Activated CD4-positive, alpha-beta T cell treated with anti-CD3 and anti-CD28 coated beads, Interleukin-2, Interleukin-6, amounts not matched to agents 100 ng/mL and 50 ng/mL, durations not matched to agents 16 hours and 8 hours (primary cell): ENCODE results near the gene LRP1B.

ENCODE experiments used
- DNase-seq: peaks from one replicate; pipeline ENCODE4 v3.0.0-alpha.2; 2020

Gene LRP1B

DNA sequence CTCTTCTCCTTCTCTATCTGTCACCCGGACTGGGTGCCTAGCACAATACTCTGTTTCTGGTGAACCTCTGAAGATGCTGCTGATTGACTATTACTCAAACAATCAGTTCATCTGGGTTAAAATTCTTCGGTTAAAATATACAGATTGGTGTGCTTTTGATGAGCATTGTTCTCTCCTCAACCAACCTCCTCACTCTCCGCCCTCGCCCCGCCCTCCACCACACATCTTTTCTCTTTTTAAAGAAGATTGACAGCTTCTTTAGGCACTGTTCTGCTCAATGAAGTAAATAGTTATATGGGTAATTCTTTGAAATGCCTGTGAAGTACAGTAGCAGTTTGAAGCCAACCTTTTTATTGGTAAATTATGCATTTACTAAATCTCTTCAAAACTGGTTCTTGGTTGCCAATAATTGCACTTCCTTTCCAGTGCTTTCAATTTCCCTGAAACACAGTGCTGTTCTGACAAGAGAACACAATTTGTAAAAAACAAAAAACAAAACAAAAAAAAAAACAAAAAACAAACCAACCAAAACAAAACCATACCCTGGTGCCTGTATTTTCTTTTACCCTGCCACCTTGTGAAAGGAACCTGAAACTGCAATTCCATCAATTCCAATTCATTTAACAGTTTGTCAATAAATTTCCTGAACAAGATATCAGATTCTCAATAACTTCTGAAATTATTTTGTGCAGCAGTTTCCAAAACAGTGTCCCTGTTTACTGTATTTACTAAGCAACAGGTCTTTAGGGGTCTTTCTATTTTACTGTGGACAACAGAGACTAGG lies 188.6 kb downstream of the LRP1B start:
- no peak for DNase-seq

DNA sequence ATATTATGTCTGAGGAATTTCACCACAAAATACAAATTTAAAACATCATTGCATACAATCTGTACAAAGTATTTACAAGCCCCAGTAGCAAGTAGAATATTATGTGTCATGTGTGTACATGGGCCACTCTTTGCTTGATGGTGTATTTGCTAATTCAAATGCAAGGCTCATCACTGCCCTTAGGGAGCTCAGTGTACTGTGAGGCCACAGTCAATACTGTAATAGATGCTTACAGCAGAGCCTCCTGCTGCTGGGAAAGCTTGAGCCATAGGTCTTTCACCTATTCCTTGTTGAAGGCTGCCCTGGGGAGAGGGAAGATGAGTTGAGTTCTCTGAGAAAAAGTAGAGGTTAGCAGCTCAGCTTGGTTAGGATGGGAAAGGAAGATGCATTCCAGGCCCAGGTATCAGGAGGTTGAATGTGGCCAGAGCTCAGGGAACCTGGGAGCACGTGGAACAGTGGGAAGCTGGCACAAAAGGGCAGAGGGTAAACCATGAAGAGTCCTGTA lies 189.6 kb downstream of the LRP1B start:
- no peak for DNase-seq

DNA sequence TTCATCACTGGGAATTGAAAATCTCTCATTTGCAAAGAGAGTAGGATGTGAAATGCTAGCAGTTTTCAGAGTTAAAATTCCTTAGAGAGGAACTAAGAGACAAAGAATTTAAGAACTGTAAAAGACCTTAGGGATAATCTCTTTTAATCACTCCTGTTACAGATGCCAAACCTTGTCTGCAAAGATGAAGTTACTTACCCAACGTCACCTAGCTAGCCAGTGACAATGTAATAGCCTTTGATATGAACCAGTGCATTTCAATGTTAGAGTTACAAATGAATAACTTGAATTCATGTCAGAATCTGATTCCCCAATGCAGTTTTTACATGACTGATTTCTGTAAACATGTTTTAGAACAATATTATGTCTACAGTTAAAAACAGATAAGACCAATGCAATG lies 190.1 kb downstream of the LRP1B start:
- DNase-seq, result no peak

DNA sequence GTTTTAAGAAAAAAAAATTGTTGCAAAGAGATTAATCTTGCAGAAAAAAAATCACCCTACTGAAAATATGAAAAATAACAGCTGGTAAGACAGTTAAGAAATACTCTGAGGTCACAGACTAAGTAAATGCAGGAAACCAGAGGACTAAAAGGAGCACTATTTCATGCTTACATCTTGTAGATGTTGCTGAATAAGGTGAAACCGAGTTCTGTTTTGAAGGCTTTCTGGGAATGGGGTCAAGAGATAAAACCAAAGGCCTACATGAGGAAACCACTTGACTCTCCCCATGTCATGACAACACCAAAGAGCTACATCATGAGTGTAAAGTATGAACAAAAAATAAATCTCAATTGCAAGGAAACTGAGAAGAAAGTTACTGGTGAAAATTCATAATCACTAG lies 197.6 kb downstream of the LRP1B start:
- no peak for DNase-seq

DNA sequence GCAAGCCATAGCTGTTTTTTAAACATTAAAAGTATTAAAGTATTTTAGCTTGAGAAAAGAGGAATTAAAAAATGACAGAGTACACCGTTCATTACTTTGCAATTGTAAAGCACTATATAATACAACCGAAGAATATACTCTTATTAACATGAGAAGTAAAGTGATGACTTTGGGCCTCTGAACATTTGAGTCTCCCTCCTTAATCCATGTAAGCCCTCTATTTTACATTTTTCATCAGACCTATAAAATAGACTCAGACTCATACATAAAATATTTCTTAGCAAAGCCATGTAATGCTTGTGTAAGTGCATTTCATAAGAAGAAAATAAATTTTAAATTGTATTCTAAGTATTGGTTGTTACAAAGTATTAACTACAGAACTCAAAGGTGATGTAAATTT lies 198.6 kb downstream of the LRP1B start:
- DNase-seq, result no peak

DNA sequence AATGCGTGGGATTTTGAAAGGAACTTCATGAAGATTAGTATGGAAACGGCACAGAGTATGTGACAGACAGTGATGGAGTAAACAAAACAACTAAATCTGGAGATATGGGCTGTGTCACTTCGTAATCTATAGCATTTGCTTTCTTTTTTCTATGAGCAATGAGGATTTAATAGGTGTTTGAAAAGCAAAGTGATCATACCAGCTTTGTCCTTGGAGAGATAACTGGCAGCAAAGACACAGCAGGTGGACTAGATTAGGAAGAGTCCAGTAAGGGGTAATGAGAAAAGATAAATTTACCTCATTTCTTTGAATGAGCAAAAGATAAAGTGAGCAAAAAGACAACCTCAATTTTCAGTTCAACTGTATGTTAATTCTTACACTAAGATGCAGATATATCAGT lies 199.0 kb downstream of the LRP1B start:
- DNase-seq, result no peak

DNA sequence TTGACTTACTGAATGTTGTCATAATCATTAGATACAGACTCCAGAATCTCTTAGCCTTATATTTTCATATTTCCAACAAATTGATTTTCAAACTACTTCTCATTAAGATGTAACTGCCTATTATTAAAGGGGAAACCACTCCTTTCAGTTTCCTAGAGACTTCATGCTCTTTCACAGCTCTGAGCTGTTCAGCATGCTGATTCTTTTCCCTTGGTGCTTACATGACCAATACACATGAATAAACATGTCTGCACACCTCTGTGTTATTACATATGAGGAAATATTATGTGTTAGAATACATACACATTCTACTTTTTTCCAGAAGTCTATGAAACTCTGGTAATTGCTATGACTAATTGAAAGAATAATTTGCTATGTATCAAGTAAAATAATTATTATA lies 200.0 kb downstream of the LRP1B start:
- DNase-seq, result no peak

DNA sequence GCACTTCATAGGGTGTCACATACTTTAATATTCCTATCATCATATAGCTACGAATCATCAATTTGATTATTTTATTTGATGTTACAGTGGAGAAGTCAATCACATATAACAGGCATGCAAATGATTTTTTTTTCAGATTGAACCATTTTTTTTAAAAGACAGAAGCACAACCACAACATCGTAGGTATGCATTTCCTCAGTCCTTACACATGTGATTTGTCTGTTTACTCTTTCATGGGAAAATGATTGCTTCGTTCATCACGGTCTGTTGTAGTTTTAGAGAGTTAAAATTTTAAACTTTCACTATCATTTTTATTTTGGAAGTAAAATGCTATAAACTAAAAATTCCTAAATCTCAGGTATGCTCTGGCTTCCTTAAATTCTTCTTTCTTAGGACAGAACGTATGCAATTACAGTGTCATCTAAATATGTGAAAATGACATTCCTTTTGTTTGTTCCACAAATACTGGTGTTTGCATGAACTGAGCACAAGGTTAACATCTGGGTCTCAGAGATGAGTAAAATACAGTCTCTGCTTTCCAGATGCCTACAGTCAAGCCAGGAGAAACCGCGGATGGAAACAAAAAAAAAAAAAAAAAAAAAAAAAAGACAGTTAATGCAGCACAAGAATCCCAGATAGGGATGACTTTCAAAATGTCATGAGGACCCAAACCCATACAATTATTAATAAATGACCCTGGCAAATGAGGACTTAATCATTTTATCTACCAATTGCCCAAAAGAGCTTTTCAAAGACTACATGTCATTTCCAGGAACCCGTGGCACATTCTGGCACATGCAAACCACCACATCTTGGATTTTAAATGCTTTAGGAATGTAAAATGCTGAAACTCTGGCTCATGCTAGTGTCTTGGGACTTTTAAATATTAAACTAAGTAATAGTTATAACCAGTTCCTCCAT lies 201.2 kb downstream of the LRP1B start:
- DNase-seq, result no peak

DNA sequence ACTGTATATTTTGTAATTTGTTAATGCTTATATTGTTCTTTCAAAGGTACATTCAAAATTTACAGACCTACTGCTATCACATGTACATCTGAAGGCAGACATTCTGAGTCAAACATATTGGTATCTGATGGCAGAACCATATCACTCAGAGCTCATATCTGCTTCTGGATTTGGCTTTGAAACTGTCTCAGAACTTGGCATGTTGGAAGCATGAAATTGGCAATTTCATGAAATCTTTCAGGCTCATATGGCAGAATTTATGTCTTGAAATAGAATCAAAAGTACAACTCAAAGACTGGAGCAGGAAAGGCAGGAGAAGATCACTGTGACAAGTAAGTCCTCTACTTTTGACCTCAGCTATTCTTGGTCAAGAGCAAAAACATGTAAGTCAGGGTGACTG lies 202.3 kb downstream of the LRP1B start:
- DNase-seq, result no peak

DNA sequence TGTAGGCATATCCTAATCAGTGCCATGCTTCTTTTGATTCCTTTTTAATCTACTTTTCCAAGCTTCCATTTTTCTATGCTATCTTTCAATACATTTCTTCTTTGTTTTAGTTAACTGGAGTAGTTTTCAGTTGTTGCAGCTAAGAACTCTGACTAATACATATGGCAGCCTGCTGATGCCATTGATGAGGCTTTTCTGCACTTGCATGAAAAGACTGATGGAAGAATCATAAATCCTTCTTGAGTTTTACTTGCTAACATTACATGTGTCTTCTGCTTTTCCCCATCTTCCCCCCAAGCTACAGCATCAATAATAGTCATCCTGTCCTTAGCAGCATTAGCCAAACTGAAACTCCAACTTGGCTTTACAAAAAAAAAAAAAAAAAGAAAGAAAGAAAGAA lies 203.3 kb downstream of the LRP1B start:
- no peak for DNase-seq

DNA sequence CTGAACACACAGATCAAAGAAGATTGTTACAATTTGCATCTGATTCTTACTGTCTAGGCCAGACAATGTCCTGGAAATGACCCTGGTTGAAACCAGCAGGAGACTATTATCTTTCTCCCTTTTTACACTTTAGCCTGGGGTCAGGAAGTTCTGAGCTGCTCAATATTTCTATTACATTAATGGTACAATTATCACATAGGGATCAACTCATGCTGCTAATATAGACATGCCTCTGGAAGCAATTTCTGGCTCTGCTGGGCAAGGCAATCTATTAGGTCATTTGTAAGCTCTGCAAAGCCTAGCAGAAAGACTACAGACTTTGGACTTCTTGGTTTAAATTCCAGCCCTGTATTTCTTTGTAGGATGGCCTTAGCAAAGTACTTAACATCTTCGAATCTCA lies 205.3 kb downstream of the LRP1B start:
- DNase-seq, result no peak

DNA sequence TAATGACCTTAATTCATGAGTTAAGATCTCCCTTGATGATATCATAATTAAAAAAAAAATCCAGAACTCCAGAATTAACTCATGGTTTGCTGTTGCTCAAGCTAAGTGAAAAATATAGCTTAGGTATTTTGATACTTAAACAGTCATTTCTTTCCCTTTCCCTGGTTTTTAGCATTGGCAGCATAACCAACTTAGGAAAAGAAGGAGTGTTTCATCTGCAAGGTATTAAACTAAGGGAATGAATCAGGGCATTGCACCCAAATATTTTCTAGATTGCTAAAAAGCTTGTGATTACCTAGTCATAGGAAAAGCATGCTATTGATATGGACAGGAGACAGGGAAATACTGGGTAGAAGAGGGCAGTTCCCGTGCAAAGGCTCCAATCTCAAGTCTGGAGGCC lies 207.2 kb downstream of the LRP1B start:
- DNase-seq, result no peak

DNA sequence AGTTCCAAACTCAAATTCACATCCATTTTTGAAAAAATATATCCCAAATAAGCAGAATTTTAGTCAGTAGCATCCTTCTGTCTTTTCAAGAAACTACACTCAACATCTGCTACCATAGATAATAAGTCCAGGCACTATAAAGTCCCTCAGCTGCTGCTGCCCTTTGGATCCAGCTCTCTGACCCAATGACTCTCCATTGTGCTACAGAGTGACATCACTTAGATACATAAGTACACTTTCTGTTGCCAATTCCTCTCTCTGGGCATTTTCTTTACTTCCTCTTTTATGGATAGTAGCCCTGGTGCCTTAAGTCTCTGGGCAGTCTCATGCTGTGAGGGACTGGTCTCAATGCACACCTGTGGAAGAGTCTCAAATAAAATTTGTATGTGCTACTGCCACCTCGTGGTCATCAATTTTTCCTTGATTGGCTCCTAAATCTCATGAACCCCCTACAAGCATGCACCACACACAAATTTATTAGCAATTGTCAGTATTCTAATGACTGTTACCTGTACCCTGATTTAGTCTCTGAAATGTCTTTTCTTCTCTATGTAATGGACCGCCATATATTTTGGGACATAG lies 219.2 kb downstream of the LRP1B start:
- DNase-seq, result peak; percentile 16

DNA sequence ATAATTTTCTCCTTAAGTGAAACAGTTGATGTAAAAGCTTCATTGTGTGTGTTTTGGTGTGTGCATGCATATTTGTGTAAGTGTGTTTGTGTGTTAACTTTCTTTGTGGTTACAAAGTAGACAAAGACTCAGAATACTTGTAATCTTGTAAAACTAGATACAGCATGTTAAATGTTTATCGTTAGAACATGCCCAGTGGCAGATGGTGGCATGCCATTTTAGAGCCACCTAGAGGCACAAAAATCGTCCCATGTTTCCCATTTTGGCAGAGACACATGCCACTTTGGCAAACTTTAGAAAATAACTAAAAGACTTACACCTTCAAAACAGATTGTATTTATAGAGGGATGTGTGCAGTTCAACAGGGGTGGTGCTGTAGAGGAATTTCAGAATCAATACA lies 224.1 kb downstream of the LRP1B start:
- DNase-seq, result no peak

DNA sequence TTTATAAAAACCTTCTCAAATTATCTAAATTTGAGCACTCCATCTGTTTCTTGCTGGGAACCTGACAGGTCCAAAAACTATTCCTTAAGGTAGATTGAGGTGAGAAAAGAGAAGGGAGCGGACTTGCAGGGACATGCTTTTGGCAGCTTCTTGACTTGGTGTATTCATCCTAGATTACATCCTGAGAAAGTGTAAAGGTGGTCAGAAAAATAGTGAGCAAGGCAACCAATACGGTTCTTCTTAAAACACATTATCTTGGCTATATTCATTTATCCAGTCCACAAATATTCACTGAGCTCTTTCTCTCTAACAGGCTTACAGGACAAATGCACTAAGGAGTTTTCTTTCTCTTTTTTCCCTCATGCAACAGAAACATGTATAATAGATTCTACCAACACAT lies 230.0 kb downstream of the LRP1B start:
- no peak for DNase-seq

DNA sequence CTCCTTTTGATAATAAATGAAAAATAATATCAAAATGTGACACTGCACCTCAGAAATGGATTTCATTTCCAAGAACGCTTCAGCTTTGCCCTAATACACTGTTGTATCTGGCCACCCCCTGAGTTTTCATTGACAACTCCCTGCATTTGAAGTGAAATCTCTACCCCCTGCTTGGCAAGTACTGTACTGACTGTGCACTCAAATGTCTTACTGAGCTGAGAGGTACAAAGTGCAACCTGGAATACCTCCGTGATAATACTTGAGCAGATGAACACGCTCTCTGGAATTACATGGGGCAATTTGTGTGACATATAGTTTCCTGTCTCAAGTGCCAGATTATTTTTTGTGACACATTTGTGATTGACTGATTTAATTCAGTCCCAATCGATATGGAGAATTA lies 231.1 kb downstream of the LRP1B start:
- DNase-seq, result no peak

DNA sequence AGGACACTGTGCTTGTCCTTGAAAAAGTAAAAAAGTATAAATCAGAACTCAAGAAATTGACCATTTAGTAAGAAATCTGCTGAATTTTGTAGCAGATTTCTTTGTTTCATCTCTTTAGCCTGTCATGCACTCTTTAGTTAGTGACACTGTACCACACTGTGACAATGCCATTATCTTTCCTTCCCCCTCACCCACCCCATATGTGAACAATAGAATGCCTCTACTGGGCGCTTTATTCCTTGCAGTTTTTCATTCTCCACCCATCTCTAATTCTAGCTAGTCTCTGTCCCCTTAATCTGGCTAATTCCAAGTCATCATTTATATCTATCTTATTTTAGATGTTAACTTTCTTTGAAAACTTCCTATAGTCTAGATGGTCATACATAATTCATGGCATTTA lies 241.0 kb downstream of the LRP1B start:
- no peak for DNase-seq

DNA sequence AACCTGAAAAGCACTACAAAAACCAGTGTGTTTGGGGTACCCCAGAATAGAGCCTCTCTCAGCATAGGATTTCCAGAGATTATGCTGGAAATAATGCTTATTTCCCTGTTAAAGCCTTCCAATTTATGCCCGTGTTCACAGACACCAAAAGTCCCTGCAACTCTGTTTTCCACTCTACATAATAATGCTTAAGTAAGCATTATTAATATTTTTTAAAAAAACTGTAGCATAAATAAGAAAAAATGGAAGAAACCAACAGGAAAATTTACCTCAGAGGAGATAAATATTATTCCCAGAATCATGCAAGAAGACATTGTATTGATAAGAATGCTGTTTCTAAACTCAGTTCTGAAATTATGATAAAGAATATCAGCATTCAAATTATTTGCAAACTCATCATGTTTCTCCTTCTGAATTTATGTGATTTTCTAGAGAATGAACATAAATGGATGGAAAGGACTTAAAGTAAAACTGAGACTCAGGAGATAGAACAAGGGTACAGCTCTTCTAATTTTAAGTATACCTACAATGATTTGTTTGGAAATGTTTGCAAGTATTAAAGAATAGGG lies 241.7 kb downstream of the LRP1B start:
- DNase-seq, result no peak

DNA sequence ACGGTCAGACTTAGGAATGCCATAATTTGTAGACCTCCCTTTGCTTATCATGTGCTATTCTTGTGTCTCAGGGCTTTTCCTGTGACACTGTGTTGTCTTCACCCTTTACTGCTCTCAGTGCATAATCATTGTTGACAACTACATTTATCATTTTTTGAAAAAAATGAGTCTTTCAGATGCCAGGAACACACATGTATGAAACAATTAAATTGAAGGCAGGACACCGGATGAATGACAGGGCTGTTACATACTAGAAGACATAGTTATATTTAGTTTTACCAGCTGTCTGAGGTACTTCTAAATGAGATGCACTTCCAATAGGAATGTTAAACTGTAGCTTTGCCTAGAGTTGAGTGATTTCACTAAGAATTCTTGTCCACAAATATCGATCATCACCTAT lies 243.5 kb downstream of the LRP1B start:
- no peak for DNase-seq

DNA sequence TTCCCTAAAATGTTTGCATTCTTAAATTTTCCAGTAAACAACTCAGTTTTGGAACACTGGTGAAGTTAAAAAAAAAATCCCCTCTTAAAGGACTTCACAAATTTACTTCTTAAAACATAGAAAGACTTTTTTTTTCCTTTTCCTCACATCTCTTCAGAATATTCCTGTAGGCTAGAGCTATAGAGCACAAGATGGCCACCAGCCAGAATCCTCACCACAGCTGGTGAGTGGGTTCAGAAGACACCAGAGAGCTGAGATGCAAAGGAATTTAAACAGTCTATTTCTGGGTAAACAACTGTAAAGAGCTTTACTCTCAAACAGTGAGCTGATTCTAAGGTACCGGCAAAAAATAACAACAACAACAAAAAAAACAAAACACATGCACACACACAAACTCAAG lies 252.8 kb downstream of the LRP1B start:
- no peak for DNase-seq

DNA sequence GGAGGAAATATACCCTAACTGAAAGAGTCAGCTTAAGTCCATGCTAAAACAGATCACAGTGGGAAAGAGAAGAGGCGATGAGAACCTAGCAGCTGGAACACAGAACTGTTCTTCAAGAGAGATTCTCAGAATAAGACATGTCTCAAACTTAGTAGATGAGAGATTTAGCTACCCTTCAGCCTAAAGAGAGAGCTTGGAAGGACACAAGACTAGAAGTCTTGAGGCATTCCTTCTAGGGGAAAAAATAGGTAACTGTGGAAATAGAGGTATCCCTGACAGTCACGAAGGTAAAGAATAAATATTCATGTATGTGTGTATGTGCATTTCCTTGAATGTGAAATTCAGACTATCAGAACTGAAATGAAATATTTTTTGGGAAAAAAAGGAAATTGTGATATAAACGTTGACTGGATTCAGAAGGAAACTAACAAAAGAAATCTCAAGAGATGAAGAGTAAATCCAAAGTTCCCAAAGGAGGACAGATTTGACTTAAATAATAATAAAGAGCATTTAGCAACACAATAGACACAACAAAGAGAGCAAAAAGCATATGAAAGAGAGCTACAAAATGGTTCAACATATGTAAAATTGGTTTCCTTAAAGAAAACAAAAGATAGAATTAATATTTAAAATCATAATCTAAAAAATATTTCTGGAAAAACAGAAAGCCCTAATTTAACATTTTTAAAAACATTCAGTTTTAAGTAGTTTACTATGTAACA lies 258.7 kb downstream of the LRP1B start:
- no peak for DNase-seq

DNA sequence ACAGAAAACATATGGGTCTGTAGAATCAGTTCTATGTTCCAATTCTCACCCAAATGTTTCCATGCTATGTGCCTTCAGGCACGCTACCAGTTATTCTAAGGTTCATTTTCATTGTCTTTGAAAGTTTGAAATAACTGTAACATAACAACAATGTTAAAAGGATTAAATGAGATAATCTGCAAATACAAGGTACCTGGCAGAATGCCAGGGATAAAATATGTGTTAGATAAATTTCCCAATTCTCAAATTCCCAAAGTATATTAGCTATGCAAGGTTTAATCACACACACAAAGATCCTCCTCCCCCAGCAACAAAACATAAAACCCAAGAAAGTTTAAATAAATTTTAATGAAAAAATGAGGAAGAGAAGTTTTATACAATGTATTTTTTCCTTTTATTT lies 261.2 kb downstream of the LRP1B start:
- no peak for DNase-seq

DNA sequence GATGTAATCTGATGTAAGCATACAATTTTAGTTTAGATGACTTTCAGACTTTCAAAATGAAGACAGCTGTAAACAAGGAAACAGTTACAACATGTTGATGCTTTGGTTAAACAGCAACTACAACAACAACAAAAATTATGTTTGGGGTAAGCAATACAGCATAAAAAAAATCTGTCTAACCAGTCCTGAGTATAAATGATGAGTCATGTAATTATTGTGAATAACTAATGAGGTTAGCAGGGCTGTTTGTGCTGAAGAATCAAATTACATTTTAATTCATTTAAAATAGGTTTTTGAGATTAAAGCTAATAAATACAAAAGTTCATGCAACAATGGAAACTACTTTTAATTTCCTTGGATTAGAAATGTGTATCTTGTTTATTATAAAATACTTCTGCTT lies 266.9 kb downstream of the LRP1B start:
- DNase-seq, result no peak
